Hematopoietic multipotent progenitor cell treated with erythropoietin and hydrocortisone succinate and interleukin-3 and kit ligand, for 4 days (in vitro differentiated cells): ENCODE data around the gene SHISA4.
"Not testable (repeated sequence)": the region's sequence is repeated elsewhere in the genome, so short reads cannot be mapped to it uniquely, and the experiment has no call there.

Experiments
- DNase-seq: peaks from one replicate; pipeline ENCODE4 v3.0.0-alpha.2; 2015

SHISA4 gene

GRCh38 chr1:201899683-201900429 lies 11.2 kb downstream of the SHISA4 start:
- DNase-seq = no peak

GRCh38 chr1:201900476-201900875 lies 11.8 kb downstream of the SHISA4 start:
- DNase-seq = no peak

GRCh38 chr1:201901036-201901435 lies 12.3 kb downstream of the SHISA4 start:
- DNase-seq = not testable (repeated sequence)

GRCh38 chr1:201902198-201902597 lies 13.5 kb downstream of the SHISA4 start:
- no peak for DNase-seq

- DNase-seq = no peak
Observed at GRCh38 chr1:201903135-201903534, 14.4 kb downstream of the SHISA4 start.

GRCh38 chr1:201904579-201904978 lies 15.9 kb downstream of the SHISA4 start:
- no peak for DNase-seq

GRCh38 chr1:201905234-201905890 lies 16.7 kb downstream of the SHISA4 start:
- no peak for DNase-seq

- DNase-seq = no peak
Observed at GRCh38 chr1:201906336-201906735, 17.6 kb downstream of the SHISA4 start.

- no peak for DNase-seq
Observed at GRCh38 chr1:201907621-201908020, 18.9 kb downstream of the SHISA4 start.

GRCh38 chr1:201911826-201912571 lies 23.3 kb downstream of the SHISA4 start:
- DNase-seq = no peak

- DNase-seq = no peak
Observed at GRCh38 chr1:201912832-201913231, 24.1 kb downstream of the SHISA4 start.

GRCh38 chr1:201914456-201915235 lies 25.9 kb downstream of the SHISA4 start:
- DNase-seq = no peak

GRCh38 chr1:201916649-201917249 lies 28.1 kb downstream of the SHISA4 start:
- peak; percentile 65 for DNase-seq

- DNase-seq = no peak
Observed at GRCh38 chr1:201917362-201918033, 28.8 kb downstream of the SHISA4 start.

- DNase-seq = no peak
Observed at GRCh38 chr1:201918343-201918742, 29.6 kb downstream of the SHISA4 start.

- no peak for DNase-seq
Observed at GRCh38 chr1:201921952-201922558, 33.4 kb downstream of the SHISA4 start.

- DNase-seq = no peak
Observed at GRCh38 chr1:201925301-201925567, 36.5 kb downstream of the SHISA4 start.

GRCh38 chr1:201925981-201926645 lies 37.4 kb downstream of the SHISA4 start:
- no peak for DNase-seq

GRCh38 chr1:201928266-201928665 lies 39.6 kb downstream of the SHISA4 start:
- DNase-seq = no peak

- DNase-seq = no peak
Observed at GRCh38 chr1:201930137-201930536, 41.4 kb downstream of the SHISA4 start.

- no peak for DNase-seq
Observed at GRCh38 chr1:201930803-201931202, 42.1 kb downstream of the SHISA4 start.
